ENCODE data around the gene SMARCA1. TPM values are rescaled to one million over a fixed set of nuclear protein-coding genes. Genes with fewer than 3 reads are reported as not detected.
A peak's percentile ranks its signal among the peaks of the same experiment; 100 is the strongest.

SMARCA1 gene
- total RNA-seq, 2 donors from 2014 or later: 17.6 to 25.4 TPM

DNA sequence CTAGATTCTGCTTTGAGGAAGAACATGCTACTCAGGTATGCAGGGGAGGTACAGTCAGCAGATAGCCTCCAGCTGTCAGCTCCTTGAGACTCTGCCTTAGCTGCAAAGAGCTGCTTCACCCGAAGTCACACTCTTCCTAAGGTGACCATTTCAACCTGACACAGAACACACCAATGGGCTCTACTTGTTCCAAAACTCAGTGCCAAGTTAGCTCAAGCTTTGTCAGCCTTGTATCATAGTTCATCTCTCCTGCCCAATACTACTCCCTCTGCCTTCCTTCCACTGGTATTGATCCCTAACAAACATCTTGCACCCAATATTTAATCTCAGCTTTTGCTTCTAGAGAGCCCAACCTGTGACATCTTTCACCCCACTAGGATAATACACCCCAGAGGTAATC is 7.8 kb upstream of the SMARCA1 start:
- no peak for TF ChIP-seq POLR2A (IDR thresholded peaks at IDR 0.05)
- TF ChIP-seq, protein P1, sequence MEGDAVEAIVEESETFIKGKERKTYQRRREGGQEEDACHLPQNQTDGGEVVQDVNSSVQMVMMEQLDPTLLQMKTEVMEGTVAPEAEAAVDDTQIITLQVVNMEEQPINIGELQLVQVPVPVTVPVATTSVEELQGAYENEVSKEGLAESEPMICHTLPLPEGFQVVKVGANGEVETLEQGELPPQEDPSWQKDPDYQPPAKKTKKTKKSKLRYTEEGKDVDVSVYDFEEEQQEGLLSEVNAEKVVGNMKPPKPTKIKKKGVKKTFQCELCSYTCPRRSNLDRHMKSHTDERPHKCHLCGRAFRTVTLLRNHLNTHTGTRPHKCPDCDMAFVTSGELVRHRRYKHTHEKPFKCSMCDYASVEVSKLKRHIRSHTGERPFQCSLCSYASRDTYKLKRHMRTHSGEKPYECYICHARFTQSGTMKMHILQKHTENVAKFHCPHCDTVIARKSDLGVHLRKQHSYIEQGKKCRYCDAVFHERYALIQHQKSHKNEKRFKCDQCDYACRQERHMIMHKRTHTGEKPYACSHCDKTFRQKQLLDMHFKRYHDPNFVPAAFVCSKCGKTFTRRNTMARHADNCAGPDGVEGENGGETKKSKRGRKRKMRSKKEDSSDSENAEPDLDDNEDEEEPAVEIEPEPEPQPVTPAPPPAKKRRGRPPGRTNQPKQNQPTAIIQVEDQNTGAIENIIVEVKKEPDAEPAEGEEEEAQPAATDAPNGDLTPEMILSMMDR (IDR thresholded peaks at IDR 0.05): no peak
- H3K4me3 ChIP-seq: no peak overlapping the region
- 31% methylated on average over 1 of the region's 1 CpG; no CpG with 5 or more reads in 1 of the 2 donors for WGBS, 2 donors
- H3K4me1 ChIP-seq: no peaks in the 10 kb centered on the region
- intact Hi-C loops (cut with DNase I): no loop called here
- H3K27me3 ChIP-seq: no peaks in the 10 kb centered on the region
- no peaks in the 10 kb centered on the region for H3K9me3 ChIP-seq
- H3K27ac ChIP-seq: no peak overlapping the region
- ATAC-seq: no peak
- no peaks in the 10 kb centered on the region for H3K36me3 ChIP-seq (replicated peaks in 1 of 2; ENCODE audit: insufficient read depth in 1 of 2, low read depth in 2 of 2)
- no peak for DNase-seq

GRCh38 chrX:129530410-129530809 is 7.1 kb upstream of the SMARCA1 start:
- no peak overlapping the region for H3K27ac ChIP-seq
- no peaks in the 10 kb centered on the region for H3K36me3 ChIP-seq (replicated peaks in 1 of 2; ENCODE audit: insufficient read depth in 1 of 2, low read depth in 2 of 2)
- no peaks in the 10 kb centered on the region for H3K4me1 ChIP-seq
- TF ChIP-seq, protein P1 (IDR thresholded peaks at IDR 0.05): no peak
- no peak for TF ChIP-seq POLR2A (IDR thresholded peaks at IDR 0.05)
- no peak overlapping the region for H3K4me3 ChIP-seq
- intact Hi-C loops (cut with DNase I): no loop called here
- ATAC-seq (no peak), DNase-seq (no peak)
- 78 to 86% methylated on average over 5 of the region's 5 CpGs for WGBS, 2 donors
- no peaks in the 10 kb centered on the region for H3K9me3 ChIP-seq
- no peaks in the 10 kb centered on the region for H3K27me3 ChIP-seq

DNA sequence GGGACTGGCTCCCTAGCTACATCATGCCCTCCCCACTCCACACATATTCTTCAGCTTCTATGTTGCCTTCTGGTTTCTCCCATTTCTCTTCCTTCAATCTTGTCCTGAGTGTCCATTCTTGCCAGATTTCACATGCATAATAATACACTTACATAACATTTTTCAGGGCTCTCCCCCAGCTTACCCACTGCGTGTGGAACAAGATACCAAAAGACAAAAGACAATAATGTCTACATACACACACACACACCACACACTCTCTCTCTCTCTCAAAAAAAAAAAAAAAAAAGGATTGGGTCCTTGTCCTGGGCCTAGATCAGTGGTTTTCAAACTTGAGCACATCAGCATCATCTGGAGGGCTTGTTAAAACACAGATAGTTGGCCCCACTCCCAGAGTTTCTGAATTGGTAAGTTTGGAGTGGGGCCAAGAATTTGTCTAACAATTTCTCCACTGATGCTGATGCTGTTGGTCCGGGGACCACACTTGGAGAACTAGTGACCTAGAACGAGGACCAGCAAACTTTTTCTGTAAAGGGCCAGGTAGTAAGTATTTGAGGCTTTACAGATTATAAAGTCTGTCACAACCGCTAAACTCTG is 6.5 kb upstream of the SMARCA1 start:
- intact Hi-C loops (cut with DNase I): no loop called here
- no peaks in the 10 kb centered on the region for H3K4me1 ChIP-seq
- H3K36me3 ChIP-seq (replicated peaks in 1 of 2; ENCODE audit: insufficient read depth in 1 of 2, low read depth in 2 of 2): no peaks in the 10 kb centered on the region
- ATAC-seq (no peak), DNase-seq (no peak)
- 48 to 49% methylated on average over 4 of the region's 4 CpGs for WGBS, 2 donors
- H3K27me3 ChIP-seq: no peaks in the 10 kb centered on the region
- no peaks in the 10 kb centered on the region for H3K9me3 ChIP-seq
- H3K4me3 ChIP-seq: no peak overlapping the region
- no peak overlapping the region for H3K27ac ChIP-seq
- TF ChIP-seq, protein P1 (IDR thresholded peaks at IDR 0.05): no peak
- no peak for TF ChIP-seq POLR2A (IDR thresholded peaks at IDR 0.05)

GRCh38 chrX:129525896-129526295 is 2.6 kb upstream of the SMARCA1 start:
- H3K4me1 ChIP-seq: no peaks in the 10 kb centered on the region
- ATAC-seq (no peak), DNase-seq (no peak)
- intact Hi-C loops (cut with DNase I): no loop called here
- H3K4me3 ChIP-seq: no peak overlapping the region
- no peaks in the 10 kb centered on the region for H3K27me3 ChIP-seq
- H3K27ac ChIP-seq: no peak overlapping the region
- H3K36me3 ChIP-seq (replicated peaks in 1 of 2; ENCODE audit: insufficient read depth in 1 of 2, low read depth in 2 of 2): no peaks in the 10 kb centered on the region
- WGBS, 2 donors: 53 to 61% methylated on average over 3 of the region's 3 CpGs
- no peak for TF ChIP-seq POLR2A (IDR thresholded peaks at IDR 0.05)
- TF ChIP-seq, protein P1 (IDR thresholded peaks at IDR 0.05): no peak
- H3K9me3 ChIP-seq: no peaks in the 10 kb centered on the region

- WGBS, 2 donors: 13 to 38% methylated on average over 4 of the region's 4 CpGs
- no peak for TF ChIP-seq POLR2A (IDR thresholded peaks at IDR 0.05)
- TF ChIP-seq, protein P1 (IDR thresholded peaks at IDR 0.05): no peak
Observed at GRCh38 chrX:129525162-129525561, 1.9 kb upstream of the SMARCA1 start.

More at GRCh38 chrX:129525162-129525561, 1.9 kb upstream of the SMARCA1 start:
- Histone ChIP-seq H3K36me3 (replicated peaks in 1 of 2; ENCODE audit: insufficient read depth in 1 of 2, low read depth in 2 of 2) (no peaks in the 10 kb centered on the region), H3K4me3 (no peak overlapping the region), H3K9me3 (no peaks in the 10 kb centered on the region), H3K27me3 (no peaks in the 10 kb centered on the region), H3K4me1 (no peaks in the 10 kb centered on the region), H3K27ac (no peak overlapping the region)
- peak in 1 of 4 donors; percentile 9 for DNase-seq
- ATAC-seq: no peak
- intact Hi-C loops (cut with DNase I): no loop called here
